PC-9 (cell line): ENCODE data around the gene ZNF438.

Experiments used
- EZH2 ChIP-seq: fragments of 200-600 bp; sonication (generic); IDR thresholded peaks from 2 replicates; pipeline ENCODE4 v1.8.0; 2017; ENCODE audit warnings: antibody characterized with exemption, low read depth
- TF ChIP-seq, protein P1 (sequence below): fragments of 200-600 bp; sonication (generic); conservative IDR thresholded peaks from 2 replicates; pipeline ENCODE4 v1.6.1; 2017; ENCODE audit warnings: mixed run types, antibody characterized with exemption, mild to moderate bottlenecking, moderate library complexity

DNA sequence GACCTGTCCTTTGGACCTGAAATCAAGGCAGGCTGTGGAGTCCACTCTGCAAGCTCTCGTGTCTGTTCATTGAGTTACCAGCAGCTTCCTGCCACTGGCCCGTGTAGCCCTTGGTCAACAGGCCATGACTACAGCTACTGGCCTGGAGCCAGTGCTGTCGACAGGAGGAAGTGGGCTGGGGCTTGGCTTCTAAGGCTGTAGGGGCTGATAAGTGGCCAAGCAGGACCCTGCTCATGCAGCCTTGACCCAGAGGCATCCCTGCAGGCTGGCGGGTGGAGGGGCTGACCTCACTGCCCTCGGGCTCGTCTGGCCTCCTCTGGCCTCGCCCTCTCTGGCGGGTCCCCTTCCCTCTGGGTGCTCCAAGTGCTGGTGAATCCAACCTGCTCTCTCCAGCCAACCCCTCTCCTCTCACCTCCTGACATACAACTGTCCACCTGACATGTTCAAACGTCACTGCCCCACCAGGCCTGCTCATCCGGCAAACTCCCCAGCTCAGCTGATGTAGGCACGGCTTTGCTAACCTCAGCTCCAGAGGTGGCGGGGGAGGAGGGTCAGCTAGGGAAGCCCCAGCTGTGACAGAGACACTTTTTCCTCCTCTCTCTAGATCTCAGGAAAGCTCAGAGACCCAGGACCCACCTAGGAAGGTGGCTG is 213.5 kb downstream of the ZNF438 start:
- TF ChIP-seq, protein P1, sequence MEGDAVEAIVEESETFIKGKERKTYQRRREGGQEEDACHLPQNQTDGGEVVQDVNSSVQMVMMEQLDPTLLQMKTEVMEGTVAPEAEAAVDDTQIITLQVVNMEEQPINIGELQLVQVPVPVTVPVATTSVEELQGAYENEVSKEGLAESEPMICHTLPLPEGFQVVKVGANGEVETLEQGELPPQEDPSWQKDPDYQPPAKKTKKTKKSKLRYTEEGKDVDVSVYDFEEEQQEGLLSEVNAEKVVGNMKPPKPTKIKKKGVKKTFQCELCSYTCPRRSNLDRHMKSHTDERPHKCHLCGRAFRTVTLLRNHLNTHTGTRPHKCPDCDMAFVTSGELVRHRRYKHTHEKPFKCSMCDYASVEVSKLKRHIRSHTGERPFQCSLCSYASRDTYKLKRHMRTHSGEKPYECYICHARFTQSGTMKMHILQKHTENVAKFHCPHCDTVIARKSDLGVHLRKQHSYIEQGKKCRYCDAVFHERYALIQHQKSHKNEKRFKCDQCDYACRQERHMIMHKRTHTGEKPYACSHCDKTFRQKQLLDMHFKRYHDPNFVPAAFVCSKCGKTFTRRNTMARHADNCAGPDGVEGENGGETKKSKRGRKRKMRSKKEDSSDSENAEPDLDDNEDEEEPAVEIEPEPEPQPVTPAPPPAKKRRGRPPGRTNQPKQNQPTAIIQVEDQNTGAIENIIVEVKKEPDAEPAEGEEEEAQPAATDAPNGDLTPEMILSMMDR: no peak
- TF ChIP-seq EZH2: no peak
